HEK293 (cell line): Measurements from ENCODE around the gene GBGT1.
A peak's percentile ranks its signal among the peaks of the same experiment; 100 is the strongest.

Source experiments
- CTCF ChIA-PET: fragments of 350-600 bp; formaldehyde crosslinking; extraction: SDS; loops from one replicate; lab custom pipeline; 2021; ENCODE audit warnings: antibody characterized with exemption; lab: Yijun Ruan, JAX
- POLR2A ChIA-PET: fragments of 300-600 bp; formaldehyde crosslinking; extraction: SDS; loops from one replicate; lab custom pipeline; 2020; ENCODE audit warnings: antibody characterized with exemption, inconsistent platforms; lab: Yijun Ruan, JAX
- H3K27ac ChIP-seq: fragments of 200-500 bp; sonication (Bioruptor generic); 2 replicates; pipeline ENCODE4 v1.5.1; 2014; ENCODE audit warnings: low read depth, low read length, control low read depth, inconsistent platforms; ENCODE audit errors: extremely low read depth
- H3K36me3 ChIP-seq, 2 experiments: fragments of 200-500 bp in 1 of 2; sonication (Bioruptor generic) in 1 of 2; 1 replicate in 1 of 2; 2 replicates in 1 of 2; pipeline ENCODE4 v1.5.1; 2014 to 2017; ENCODE audit warnings: inconsistent platforms in 2 of 2, low read length in 2 of 2; ENCODE audit not compliant: control insufficient read depth in 2 of 2, insufficient read depth in 1 of 2
- H3K4me1 ChIP-seq: fragments of 200-500 bp; sonication (Bioruptor generic); 2 replicates; pipeline ENCODE4 v1.5.1; 2014; ENCODE audit warnings: mild to moderate bottlenecking, low read length, inconsistent platforms; ENCODE audit not compliant: control insufficient read depth, insufficient read depth
- H3K4me3 ChIP-seq: 2 replicates; pipeline ENCODE4 v1.5.1; 2011; ENCODE audit warnings: low read depth, mild to moderate bottlenecking, control low read depth, low read length, moderate library complexity
- H3K9me3 ChIP-seq: fragments of 200-500 bp; sonication (Bioruptor generic); 2 replicates; pipeline ENCODE4 v1.5.1; 2014; ENCODE audit warnings: low read depth, low read length, inconsistent platforms; ENCODE audit not compliant: control insufficient read depth, insufficient read depth
- FEZF1 ChIP-seq: fragments of 450-650 bp; formaldehyde crosslinking; IDR thresholded peaks from 2 replicates; pipeline ENCODE4 v1.5.1; 2016; ENCODE audit warnings: missing biosample characterization, missing genetic modification characterization
- GFI1B ChIP-seq: fragments of 450-650 bp; formaldehyde crosslinking; IDR thresholded peaks from 2 replicates; pipeline ENCODE4 v1.5.1; 2016; ENCODE audit warnings: missing biosample characterization, missing genetic modification characterization
- GLIS1 ChIP-seq: fragments of 450-650 bp; formaldehyde crosslinking; IDR thresholded peaks from 2 replicates; pipeline ENCODE4 v1.5.1; 2016; ENCODE audit warnings: missing biosample characterization, missing genetic modification characterization
- HOXC10 ChIP-seq: sonication (generic); formaldehyde crosslinking; IDR thresholded peaks from 2 replicates; pipeline ENCODE4 v1.8.1; 2023; ENCODE audit warnings: mild to moderate bottlenecking, missing genetic modification reagents
- PRDM10 ChIP-seq: fragments of 450-650 bp; formaldehyde crosslinking; IDR thresholded peaks from 2 replicates; pipeline ENCODE4 v1.5.1; 2016; ENCODE audit warnings: missing biosample characterization, missing genetic modification characterization
- TCF7L2 ChIP-seq: IDR thresholded peaks from 2 replicates; pipeline ENCODE4 v1.6.1; 2011; ENCODE audit warnings: low read depth, mild to moderate bottlenecking, inconsistent platforms, low read length, moderate library complexity, borderline replicate concordance
- TRIM28 ChIP-seq: IDR thresholded peaks from 2 replicates; pipeline ENCODE4 v1.6.1; 2011; ENCODE audit warnings: low read length, control low read depth, borderline replicate concordance
- ZBTB6 ChIP-seq: fragments of 450-650 bp; formaldehyde crosslinking; IDR thresholded peaks from 2 replicates; pipeline ENCODE4 v1.5.1; 2017; ENCODE audit warnings: missing biosample characterization, missing genetic modification characterization
- ZBTB7A ChIP-seq: fragments of 450-650 bp; formaldehyde crosslinking; IDR thresholded peaks from 2 replicates; pipeline ENCODE4 v1.5.1; 2016; ENCODE audit warnings: low read depth, missing biosample characterization, missing genetic modification characterization
- ZFP69B ChIP-seq: fragments of 450-650 bp; formaldehyde crosslinking; IDR thresholded peaks from 2 replicates; pipeline ENCODE4 v1.5.1; 2016; ENCODE audit warnings: missing biosample characterization, missing genetic modification characterization
- ZIC2 ChIP-seq: fragments of 450-650 bp; formaldehyde crosslinking; IDR thresholded peaks from 2 replicates; pipeline ENCODE4 v1.5.1; 2016; ENCODE audit warnings: missing biosample characterization, missing genetic modification characterization
- ZNF138 ChIP-seq: fragments of 450-650 bp; formaldehyde crosslinking; IDR thresholded peaks from 2 replicates; pipeline ENCODE4 v1.5.1; 2016; ENCODE audit warnings: missing biosample characterization, missing genetic modification characterization, borderline replicate concordance
- ZNF157 ChIP-seq: fragments of 450-650 bp; formaldehyde crosslinking; IDR thresholded peaks from 2 replicates; pipeline ENCODE4 v1.5.1; 2016; ENCODE audit warnings: missing biosample characterization, missing genetic modification characterization
- ZNF221 ChIP-seq: fragments of 450-650 bp; formaldehyde crosslinking; IDR thresholded peaks from 2 replicates; pipeline ENCODE4 v1.5.1; 2017; ENCODE audit warnings: missing biosample characterization, missing genetic modification characterization, borderline replicate concordance
- ZNF223 ChIP-seq: fragments of 450-650 bp; formaldehyde crosslinking; IDR thresholded peaks from 2 replicates; pipeline ENCODE4 v1.5.1; 2016; ENCODE audit warnings: missing biosample characterization, missing genetic modification characterization
- ZNF549 ChIP-seq: fragments of 450-650 bp; IDR thresholded peaks from 2 replicates; pipeline ENCODE4 v1.5.1; 2018; ENCODE audit warnings: missing biosample characterization, missing genetic modification characterization, mild to moderate bottlenecking, inconsistent platforms, moderate library complexity
- ZNF580 ChIP-seq: fragments of 450-650 bp; formaldehyde crosslinking; IDR thresholded peaks from 2 replicates; pipeline ENCODE4 v1.5.1; 2016; ENCODE audit warnings: missing biosample characterization, missing genetic modification characterization
- ZNF623 ChIP-seq: fragments of 450-650 bp; formaldehyde crosslinking; IDR thresholded peaks from 2 replicates; pipeline ENCODE4 v1.5.1; 2016; ENCODE audit warnings: missing biosample characterization, missing genetic modification characterization
- ZNF707 ChIP-seq: fragments of 450-650 bp; formaldehyde crosslinking; IDR thresholded peaks from 2 replicates; pipeline ENCODE4 v1.5.1; 2016; ENCODE audit warnings: missing biosample characterization, missing genetic modification characterization
- ZXDB ChIP-seq: fragments of 450-650 bp; formaldehyde crosslinking; IDR thresholded peaks from 2 replicates; pipeline ENCODE4 v1.5.1; 2016; ENCODE audit warnings: missing biosample characterization, missing genetic modification characterization
- TF ChIP-seq, protein P1 (sequence below): fragments of 450-650 bp; formaldehyde crosslinking; IDR thresholded peaks from 2 replicates; pipeline ENCODE4 v1.5.1; 2016; ENCODE audit warnings: missing biosample characterization, missing genetic modification characterization
- TF ChIP-seq, protein P2 (sequence below): fragments of 450-650 bp; formaldehyde crosslinking; IDR thresholded peaks from 2 replicates; pipeline ENCODE4 v1.5.1; 2016; ENCODE audit warnings: missing biosample characterization, missing genetic modification characterization

Gene GBGT1

GRCh38 chr9:133169102-133169501 lies 5.4 kb upstream of the GBGT1 start:
- TF ChIP-seq FEZF1: no peak
- no peak for TF ChIP-seq ZBTB7A (tag by site-specific recombination)
- no peak for TF ChIP-seq TRIM28
- no peak for TF ChIP-seq ZNF549
- TF ChIP-seq, protein P1, sequence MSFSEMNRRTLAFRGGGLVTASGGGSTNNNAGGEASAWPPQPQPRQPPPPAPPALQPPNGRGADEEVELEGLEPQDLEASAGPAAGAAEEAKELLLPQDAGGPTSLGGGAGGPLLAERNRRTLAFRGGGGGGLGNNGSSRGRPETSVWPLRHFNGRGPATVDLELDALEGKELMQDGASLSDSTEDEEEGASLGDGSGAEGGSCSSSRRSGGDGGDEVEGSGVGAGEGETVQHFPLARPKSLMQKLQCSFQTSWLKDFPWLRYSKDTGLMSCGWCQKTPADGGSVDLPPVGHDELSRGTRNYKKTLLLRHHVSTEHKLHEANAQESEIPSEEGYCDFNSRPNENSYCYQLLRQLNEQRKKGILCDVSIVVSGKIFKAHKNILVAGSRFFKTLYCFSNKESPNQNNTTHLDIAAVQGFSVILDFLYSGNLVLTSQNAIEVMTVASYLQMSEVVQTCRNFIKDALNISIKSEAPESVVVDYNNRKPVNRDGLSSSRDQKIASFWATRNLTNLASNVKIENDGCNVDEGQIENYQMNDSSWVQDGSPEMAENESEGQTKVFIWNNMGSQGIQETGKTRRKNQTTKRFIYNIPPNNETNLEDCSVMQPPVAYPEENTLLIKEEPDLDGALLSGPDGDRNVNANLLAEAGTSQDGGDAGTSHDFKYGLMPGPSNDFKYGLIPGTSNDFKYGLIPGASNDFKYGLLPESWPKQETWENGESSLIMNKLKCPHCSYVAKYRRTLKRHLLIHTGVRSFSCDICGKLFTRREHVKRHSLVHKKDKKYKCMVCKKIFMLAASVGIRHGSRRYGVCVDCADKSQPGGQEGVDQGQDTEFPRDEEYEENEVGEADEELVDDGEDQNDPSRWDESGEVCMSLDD (tag by site-specific recombination): no peak
- no peak for TF ChIP-seq ZNF157
- TF ChIP-seq, protein P2, sequence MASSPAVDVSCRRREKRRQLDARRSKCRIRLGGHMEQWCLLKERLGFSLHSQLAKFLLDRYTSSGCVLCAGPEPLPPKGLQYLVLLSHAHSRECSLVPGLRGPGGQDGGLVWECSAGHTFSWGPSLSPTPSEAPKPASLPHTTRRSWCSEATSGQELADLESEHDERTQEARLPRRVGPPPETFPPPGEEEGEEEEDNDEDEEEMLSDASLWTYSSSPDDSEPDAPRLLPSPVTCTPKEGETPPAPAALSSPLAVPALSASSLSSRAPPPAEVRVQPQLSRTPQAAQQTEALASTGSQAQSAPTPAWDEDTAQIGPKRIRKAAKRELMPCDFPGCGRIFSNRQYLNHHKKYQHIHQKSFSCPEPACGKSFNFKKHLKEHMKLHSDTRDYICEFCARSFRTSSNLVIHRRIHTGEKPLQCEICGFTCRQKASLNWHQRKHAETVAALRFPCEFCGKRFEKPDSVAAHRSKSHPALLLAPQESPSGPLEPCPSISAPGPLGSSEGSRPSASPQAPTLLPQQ (tag by site-specific recombination): no peak
- no peak for TF ChIP-seq PRDM10 (tag by site-specific recombination)
- no peak for TF ChIP-seq ZFP69B (tag by site-specific recombination)
- TF ChIP-seq ZXDB (tag by site-specific recombination): no peak
- no peak for TF ChIP-seq ZNF580 (tag by site-specific recombination)
- no peak for TF ChIP-seq ZNF707 (tag by site-specific recombination)
- no peak for TF ChIP-seq ZNF138 (tag by site-specific recombination)
- TF ChIP-seq HOXC10 (CRISPR knock-in tag): no peak
- no peak for TF ChIP-seq ZNF221 (tag by site-specific recombination)
- Histone ChIP-seq H3K4me1 (no peaks in the 10 kb centered on the region), H3K9me3 (no peaks in the 10 kb centered on the region), H3K27ac (no peak overlapping the region), H3K4me3 (no peak overlapping the region), H3K36me3 (no peaks in the 10 kb centered on the region)
- ChIA-PET CTCF (interaction anchor here (0.7 kb wide), 1 partner anchor 756 kb away, joined by 3 read pairs; no protein-coding TSS in a partner anchor), POLR2A (no interaction called here)

DNA sequence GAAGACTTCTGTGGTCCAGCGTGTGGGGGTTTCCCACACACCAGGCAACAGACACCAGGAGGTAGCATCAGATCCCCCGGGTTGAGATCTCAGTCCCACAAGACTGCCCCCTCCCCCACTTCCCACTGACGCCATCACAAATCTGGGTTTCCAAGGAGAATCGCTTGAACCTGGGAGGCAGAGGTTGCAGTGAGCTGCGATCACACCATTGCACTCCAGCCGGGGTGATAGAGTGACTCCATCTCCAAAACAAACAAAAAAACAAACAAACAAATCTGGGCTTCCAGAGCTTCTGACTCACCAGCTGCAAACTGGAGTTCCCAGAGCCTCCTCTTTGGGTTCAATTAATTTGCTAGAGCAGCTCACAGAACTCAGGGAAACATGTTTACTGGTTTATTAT lies 4.7 kb upstream of the GBGT1 start:
- TF ChIP-seq ZNF623 (tag by site-specific recombination) (no peak), ZNF223 (tag by site-specific recombination) (no peak), GFI1B (tag by site-specific recombination) (0 out of 2 replicates have a peak, but pooled peaks have one; percentile 18), ZIC2 (tag by site-specific recombination) (0 out of 2 replicates have a peak, but pooled peaks have one; percentile 9), GLIS1 (peak; percentile 89), TCF7L2 (no peak), ZBTB6 (tag by site-specific recombination) (peak; percentile 76)
- TF ChIP-seq, all 188 proteins: peak for 4
- ChIA-PET POLR2A (interaction anchor here (1.6 kb wide), 1 partner anchor 138 kb away, joined by 5 read pairs; the partner anchor contains the start of gene GTF3C5), CTCF (interaction anchor here (0.5 to 2.5 kb wide), 4 partner anchors 17 to 755 kb away, joined by 3 to 8 read pairs (median 6); no protein-coding TSS in a partner anchor)
- Histone ChIP-seq H3K4me1 (no peaks in the 10 kb centered on the region), H3K9me3 (no peaks in the 10 kb centered on the region), H3K4me3 (no peak overlapping the region), H3K27ac (no peak overlapping the region), H3K36me3 (no peaks in the 10 kb centered on the region)
